HepG2 (cell line): Measurements from ENCODE around the gene PIK3R1. TPM values are rescaled to one million over a fixed set of nuclear protein-coding genes. Genes with fewer than 3 reads are reported as not detected.
A peak's percentile ranks its signal among the peaks of the same experiment; 100 is the strongest.

Experiments
- ATAC-seq: fragments of 200-7000 bp; cut with Tn5 transposase; 3 replicates; pipeline ENCODE4 v1.9.1; 2020; ENCODE audit warnings: mild to moderate bottlenecking, moderate library complexity
- Bru-seq: library from RNA; stranded (reverse); fragments of 400-500 nt; gene quantifications from one replicate; lab custom pipeline; 2021; lab: Mats Ljungman, UMichigan
- BruChase-seq, 2 experiments: library from RNA; stranded (reverse); fragments of 400-500 nt; gene quantifications; one replicate each; lab custom pipeline; 2021; lab: Mats Ljungman, UMichigan
- BruUV-seq: library from RNA; stranded (reverse); fragments of 400-500 nt; replicated peaks from 2 replicates; lab custom pipeline; 2021; lab: Mats Ljungman, UMichigan
- CTCF ChIA-PET: fragments of 300-600 bp; formaldehyde crosslinking; extraction: SDS; loops from one replicate; lab custom pipeline; 2021; ENCODE audit warnings: low total read pairs, inconsistent platforms, low intra/inter-chr PET ratio; lab: Yijun Ruan, JAX
- POLR2A ChIA-PET: fragments of 350-600 bp; sonication (Branson Sonifier 250); formaldehyde crosslinking; loops from one replicate; lab custom pipeline; 2020; ENCODE audit warnings: antibody characterized with exemption, inconsistent platforms; lab: Yijun Ruan, JAX
- DNase-seq: peaks from one replicate; pipeline ENCODE4 v3.0.0-alpha.2; 2015; ENCODE audit warnings: low spot score
- FAIRE-seq: peaks from 3 replicates; lab custom pipeline; 2011; peaks lifted over from hg19 to GRCh38; lab: Jason Lieb, UNC
- H2AFZ ChIP-seq: one replicate; pipeline ENCODE4 v1.6.1; 2011; ENCODE audit warnings: low read length, inconsistent platforms
- H3K27ac ChIP-seq: fragments of 300-600 bp; 3 replicates; pipeline ENCODE4 v1.8.0; 2011; ENCODE audit warnings: mixed run types, mild to moderate bottlenecking, mixed read lengths, low read length, inconsistent platforms; ENCODE audit not compliant: insufficient read depth; ENCODE audit errors: extremely low read length
- H3K27me3 ChIP-seq, 2 experiments: fragments of 200-600 bp in 1 of 2; 2 replicates in 1 of 2; 3 replicates in 1 of 2; pipeline versions ENCODE4 v1.6.0 to v1.8.0; 2011; ENCODE audit warnings: low read length in 2 of 2, mild to moderate bottlenecking in 2 of 2, moderate library complexity in 2 of 2, inconsistent platforms in 1 of 2; ENCODE audit not compliant: insufficient read depth in 2 of 2, control insufficient read depth in 1 of 2
- H3K36me3 ChIP-seq, 2 experiments: fragments of 200-600 bp in 1 of 2; replicated peaks in 1 of 2; 2 replicates in 1 of 2; 3 replicates in 1 of 2; pipeline versions ENCODE4 v1.5.1 to v1.8.0; 2011; ENCODE audit warnings: low read length in 2 of 2, inconsistent platforms in 1 of 2; ENCODE audit not compliant: insufficient read depth in 2 of 2, control insufficient read depth in 1 of 2
- H3K4me1 ChIP-seq: 2 replicates; pipeline ENCODE4 v1.5.1; 2012; ENCODE audit warnings: low read length, inconsistent platforms; ENCODE audit not compliant: insufficient read depth
- H3K4me2 ChIP-seq: 2 replicates; pipeline ENCODE4 v1.6.0; 2011; ENCODE audit warnings: low read depth, low read length, inconsistent platforms
- H3K4me3 ChIP-seq, 3 experiments: fragments of 200-600 bp in 1 of 3; sonication (generic), shearing (Covaris generic) in 1 of 3; replicated peaks in 1 of 3; 2 replicates each; pipeline ENCODE4 v1.5.1; 2011 to 2016; ENCODE audit warnings: low read length in 3 of 3, inconsistent platforms in 2 of 3, low read depth in 2 of 3, mild to moderate bottlenecking in 2 of 3, control low read depth in 1 of 3, mixed read lengths in 1 of 3; ENCODE audit not compliant: insufficient read depth in 1 of 3
- H3K79me2 ChIP-seq: one replicate; pipeline ENCODE4 v1.6.1; 2011; ENCODE audit warnings: low read length, inconsistent platforms; ENCODE audit not compliant: insufficient read depth
- H3K9ac ChIP-seq: 2 replicates; pipeline ENCODE4 v1.6.0; 2011; ENCODE audit warnings: mild to moderate bottlenecking, low read depth, low read length, inconsistent platforms; ENCODE audit not compliant: insufficient read depth
- H3K9me3 ChIP-seq: 2 replicates; pipeline ENCODE4 v1.5.1; 2012; ENCODE audit warnings: mild to moderate bottlenecking, low read length
- H4K20me1 ChIP-seq: 2 replicates; pipeline ENCODE4 v1.6.0; 2011; ENCODE audit warnings: inconsistent platforms, mild to moderate bottlenecking, low read length, moderate library complexity; ENCODE audit not compliant: insufficient read depth
- KDM2A ChIP-seq: sonication (generic); formaldehyde crosslinking; IDR thresholded peaks from 2 replicates; pipeline ENCODE4 v1.4.0; 2020; ENCODE audit warnings: low read depth, missing genetic modification reagents, borderline replicate concordance
- PLRG1 ChIP-seq: fragments of 450-650 bp; conservative IDR thresholded peaks from 2 replicates; pipeline ENCODE4 v1.6.1; 2016
- PPARG ChIP-seq: conservative IDR thresholded peaks from 2 replicates; pipeline ENCODE4 v1.6.1; 2016; ENCODE audit warnings: missing biosample characterization, missing genetic modification reagents
- SALL1 ChIP-seq: sonication (generic); formaldehyde crosslinking; IDR thresholded peaks from 2 replicates; pipeline ENCODE4 v1.8.0; 2022; ENCODE audit warnings: mild to moderate bottlenecking, missing genetic modification reagents
- ZFP41 ChIP-seq: sonication (generic); formaldehyde crosslinking; IDR thresholded peaks from 2 replicates; pipeline ENCODE4 v1.4.0; 2020; ENCODE audit warnings: mild to moderate bottlenecking, missing genetic modification reagents, borderline replicate concordance
- ZKSCAN5 ChIP-seq: sonication (generic); formaldehyde crosslinking; IDR thresholded peaks from 2 replicates; pipeline ENCODE4 v1.5.1; 2020; ENCODE audit warnings: mild to moderate bottlenecking, missing genetic modification reagents
- ZNF766 ChIP-seq: sonication (generic); formaldehyde crosslinking; IDR thresholded peaks from 2 replicates; pipeline ENCODE4 v1.5.0; 2020; ENCODE audit warnings: missing genetic modification reagents, borderline replicate concordance
- ZSCAN12 ChIP-seq: sonication (generic); formaldehyde crosslinking; IDR thresholded peaks from 2 replicates; pipeline ENCODE4 v1.9.0; 2021; ENCODE audit warnings: mild to moderate bottlenecking, missing genetic modification reagents
- WGBS: methylation state at CpG from one replicate; pipeline ENCODE4 v1.1.6; 2017; ENCODE audit warnings: low lambda C conversion rate; 5-methylcytosine and 5-hydroxymethylcytosine counted together
- in situ Hi-C: cut with HindIII; loops from 2 replicates; pipeline ENCODE4 v1.10.0; 2017; ENCODE audit warnings: low pct_unique_long_range_greater_than_20kb; ENCODE audit not compliant: extremely low pct_ligation_motif_present
- intact Hi-C: fragments of 100-400 bp; cut with micrococcal nuclease; formaldehyde crosslinking; loops from one replicate; pipeline ENCODE4 v1.10.0; 2022; ENCODE audit not compliant: unreplicated experiment
- long read RNA-seq, 2 experiments: library from RNA in 1 of 2; library from polyadenylated mRNA in 1 of 2; stranded (forward) in 1 of 2; unstranded in 1 of 2; transcript quantifications; one replicate each; pipeline ENCODE4 v2.0.0, GENCODE V29; 2019 to 2022
- polyA minus RNA-seq, 3 experiments: library from RNA; depleted of rRNA, polyadenylated mRNA; stranded (reverse); fragments of >200 nt; gene quantifications; 2 replicates each; pipeline ENCODE4 v1.2.3, GENCODE V29; 2011; ENCODE audit warnings: low replicate concordance in 1 of 3
- polyA plus RNA-seq, 8 experiments: library from polyadenylated mRNA; depleted of rRNA in 3 of 8; stranded (reverse) in 7 of 8; unstranded in 1 of 8; fragments of >200 nt; fragmentation: Illumina TruSeq in 4 of 8; extraction: Trizol in 4 of 8; gene quantifications; 2 replicates each; pipeline versions ENCODE4 v1.2.1 to v1.2.3, GENCODE V29; 2011 to 2016; ENCODE audit warnings: low read depth in 4 of 8, missing spikeins in 1 of 8, mixed read lengths in 1 of 8; ENCODE audit not compliant: insufficient read depth in 1 of 8
- total RNA-seq, 5 experiments: library from RNA; depleted of rRNA; stranded (reverse); fragments of >200 nt; fragmentation: Illumina TruSeq; extraction: Trizol; gene quantifications; 2 replicates each; pipeline ENCODE4 v1.2.3, GENCODE V29; 2016; ENCODE audit warnings: low read depth in 1 of 5
- TF ChIP-seq, protein P1 (sequence below): sonication (generic); formaldehyde crosslinking; IDR thresholded peaks from 2 replicates; pipeline ENCODE4 v1.5.0; 2020; ENCODE audit warnings: mild to moderate bottlenecking, missing genetic modification reagents, borderline replicate concordance

PIK3R1 gene
- total RNA-seq (2016; rRNA removed; fragmentation: Illumina TruSeq; extraction: Trizol) (21.3 and 26.0 TPM in 2 replicates), polyA plus RNA-seq (2011; rRNA removed) (6.4 and 8.4 TPM in 2 replicates), polyA minus RNA-seq (2011; rRNA and poly(A)+ RNA removed; ENCODE audit: low replicate concordance) (0.19 and 11.0 TPM in 2 replicates), Bru-seq, nascent RNA (percentile 94 among the genes with signal in this experiment), BruChase-seq, experiment 1, labeled RNA remaining after a 6-hour chase (percentile 76 among the genes with signal in this experiment), BruChase-seq, experiment 2, labeled RNA remaining after a 2-hour chase (percentile 85 among the genes with signal in this experiment)
- 15.6 and 18.1 TPM in 2 replicates for total RNA-seq (2016; cell fraction: cytosol; rRNA removed; fragmentation: Illumina TruSeq; extraction: Trizol; ENCODE audit: low read depth)
- 23.2 and 24.7 TPM in 2 replicates for total RNA-seq (2016; cell fraction: insoluble cytoplasmic fraction; rRNA removed; fragmentation: Illumina TruSeq; extraction: Trizol)
- 8.9 and 10.9 TPM in 2 replicates for total RNA-seq (2016; cell fraction: membrane; rRNA removed; fragmentation: Illumina TruSeq; extraction: Trizol)
- 42.9 and 43.7 TPM in 2 replicates for total RNA-seq (2016; cell fraction: nucleus; rRNA removed; fragmentation: Illumina TruSeq; extraction: Trizol)
- polyA plus RNA-seq (2011; cell fraction: cytosol; rRNA removed) = 3.4 and 4.1 TPM in 2 replicates
- 4.4 and 7.1 TPM in 2 replicates for polyA plus RNA-seq (2011; cell fraction: nucleus; rRNA removed)
- polyA plus RNA-seq (2012) = 7.9 and 11.9 TPM in 2 replicates
- polyA plus RNA-seq (2016; cell fraction: cytosol; fragmentation: Illumina TruSeq; extraction: Trizol; ENCODE audit: low read depth) = 0.45 and 0.52 TPM in 2 replicates
- polyA plus RNA-seq (2016; cell fraction: insoluble cytoplasmic fraction; fragmentation: Illumina TruSeq; extraction: Trizol; ENCODE audit: low read depth) = 19.5 and 20.2 TPM in 2 replicates
- 1.8 and 2.2 TPM in 2 replicates for polyA plus RNA-seq (2016; cell fraction: membrane; fragmentation: Illumina TruSeq; extraction: Trizol; ENCODE audit: low read depth)
- polyA plus RNA-seq (2016; cell fraction: nucleus; fragmentation: Illumina TruSeq; extraction: Trizol; ENCODE audit: insufficient read depth, low read depth) = 35.9 and 42.5 TPM in 2 replicates
- 9.1 and 9.7 TPM in 2 replicates for polyA minus RNA-seq (2011; cell fraction: cytosol; rRNA and poly(A)+ RNA removed)
- 46.5 and 49.8 TPM in 2 replicates for polyA minus RNA-seq (2011; cell fraction: nucleus; rRNA and poly(A)+ RNA removed)
- long read RNA-seq, experiment 1, partial matches to known transcripts = 3 of 6 reads
- long read RNA-seq, experiment 1, other reads (novel, unspliced or antisense) = 1 of 6 reads
- long read RNA-seq, experiment 2, partial matches to known transcripts = 1 of 19 reads
- long read RNA-seq, experiment 2, other reads (novel, unspliced or antisense) = 17 of 19 reads

DNA sequence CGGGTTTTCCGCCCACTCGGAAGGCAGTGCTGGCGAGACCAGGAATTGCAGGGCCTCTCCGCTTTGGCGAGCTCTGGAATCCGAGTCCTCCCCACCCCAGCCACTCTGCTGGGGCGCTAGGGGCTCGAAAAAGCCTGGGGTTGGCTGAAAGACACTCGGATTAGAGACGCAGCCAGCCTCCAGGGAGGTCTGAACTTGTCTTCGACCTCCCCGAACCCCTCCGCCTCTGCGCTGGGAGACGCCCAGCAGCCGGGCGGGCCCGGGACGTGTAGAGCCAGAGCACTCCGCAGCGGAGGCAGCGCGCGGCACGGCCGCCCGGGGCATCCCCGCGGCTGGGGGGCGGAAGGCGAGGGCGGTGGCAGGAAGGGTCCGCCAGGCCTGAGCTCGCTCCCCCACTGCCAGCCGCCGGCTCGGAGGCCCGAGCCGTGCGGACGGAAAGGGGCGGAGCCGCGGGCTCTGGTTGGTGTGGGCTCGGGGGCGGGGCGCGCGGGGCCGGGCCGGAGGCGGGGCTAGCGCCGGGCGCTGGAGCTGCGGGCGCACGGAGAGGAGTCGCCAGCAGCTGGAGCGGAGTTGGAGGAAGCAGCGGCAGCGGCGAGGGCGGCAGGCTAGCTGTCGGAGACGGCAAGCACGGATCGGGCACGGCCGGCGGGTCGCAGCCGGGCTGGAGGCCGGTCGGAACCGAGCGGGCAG is at the start of gene PIK3R1:
TSS of gene PIK3R1 (plus strand) at position 549 of the 690 bp plus-strand sequence. CDS start 10,920 bp downstream, outside the sequence.
- in situ Hi-C loops = no loop called here
- intact Hi-C loops = no loop called here
- ChIA-PET POLR2A (interaction anchor here (0.8 to 3.9 kb wide), 20 partner anchors 9 to 1072 kb away, joined by 3 to 40 read pairs (median 5); no protein-coding TSS in a partner anchor), CTCF (no interaction called here)
- no peak for FAIRE-seq
- Histone ChIP-seq H4K20me1 (peaks cover 11% of the 10 kb centered on the region), H3K27me3 (peaks cover 0 to 2% of the 10 kb centered on the region in 2 experiments; a peak in 1 of 5 replicates), H3K4me2 (peak within 1 kb of the TSS; percentile 73), H3K9me3 (peaks cover 18% of the 10 kb centered on the region), H2AFZ (peak within 1 kb of the TSS; percentile 57), H3K9ac (peak within 1 kb of the TSS; percentile 91), H3K79me2 (peaks cover 42% of the 10 kb centered on the region), H3K4me3 (peak within 1 kb of the TSS; percentile 93 to 99 (median 95)), H3K36me3 (peaks cover 0 to 3% of the 10 kb centered on the region in 2 experiments; a peak in 1 of 5 replicates), H3K27ac (peak within 1 kb of the TSS; percentile 93), H3K4me1 (peaks cover 38% of the 10 kb centered on the region)
- peak; percentile 90 for ATAC-seq
- BruUV-seq = TSS peak; percentile 85
- DNase-seq = peak; percentile 84
- WGBS = 0% methylated on average over 16 of the region's 78 CpGs
- TF ChIP-seq, protein P1, sequence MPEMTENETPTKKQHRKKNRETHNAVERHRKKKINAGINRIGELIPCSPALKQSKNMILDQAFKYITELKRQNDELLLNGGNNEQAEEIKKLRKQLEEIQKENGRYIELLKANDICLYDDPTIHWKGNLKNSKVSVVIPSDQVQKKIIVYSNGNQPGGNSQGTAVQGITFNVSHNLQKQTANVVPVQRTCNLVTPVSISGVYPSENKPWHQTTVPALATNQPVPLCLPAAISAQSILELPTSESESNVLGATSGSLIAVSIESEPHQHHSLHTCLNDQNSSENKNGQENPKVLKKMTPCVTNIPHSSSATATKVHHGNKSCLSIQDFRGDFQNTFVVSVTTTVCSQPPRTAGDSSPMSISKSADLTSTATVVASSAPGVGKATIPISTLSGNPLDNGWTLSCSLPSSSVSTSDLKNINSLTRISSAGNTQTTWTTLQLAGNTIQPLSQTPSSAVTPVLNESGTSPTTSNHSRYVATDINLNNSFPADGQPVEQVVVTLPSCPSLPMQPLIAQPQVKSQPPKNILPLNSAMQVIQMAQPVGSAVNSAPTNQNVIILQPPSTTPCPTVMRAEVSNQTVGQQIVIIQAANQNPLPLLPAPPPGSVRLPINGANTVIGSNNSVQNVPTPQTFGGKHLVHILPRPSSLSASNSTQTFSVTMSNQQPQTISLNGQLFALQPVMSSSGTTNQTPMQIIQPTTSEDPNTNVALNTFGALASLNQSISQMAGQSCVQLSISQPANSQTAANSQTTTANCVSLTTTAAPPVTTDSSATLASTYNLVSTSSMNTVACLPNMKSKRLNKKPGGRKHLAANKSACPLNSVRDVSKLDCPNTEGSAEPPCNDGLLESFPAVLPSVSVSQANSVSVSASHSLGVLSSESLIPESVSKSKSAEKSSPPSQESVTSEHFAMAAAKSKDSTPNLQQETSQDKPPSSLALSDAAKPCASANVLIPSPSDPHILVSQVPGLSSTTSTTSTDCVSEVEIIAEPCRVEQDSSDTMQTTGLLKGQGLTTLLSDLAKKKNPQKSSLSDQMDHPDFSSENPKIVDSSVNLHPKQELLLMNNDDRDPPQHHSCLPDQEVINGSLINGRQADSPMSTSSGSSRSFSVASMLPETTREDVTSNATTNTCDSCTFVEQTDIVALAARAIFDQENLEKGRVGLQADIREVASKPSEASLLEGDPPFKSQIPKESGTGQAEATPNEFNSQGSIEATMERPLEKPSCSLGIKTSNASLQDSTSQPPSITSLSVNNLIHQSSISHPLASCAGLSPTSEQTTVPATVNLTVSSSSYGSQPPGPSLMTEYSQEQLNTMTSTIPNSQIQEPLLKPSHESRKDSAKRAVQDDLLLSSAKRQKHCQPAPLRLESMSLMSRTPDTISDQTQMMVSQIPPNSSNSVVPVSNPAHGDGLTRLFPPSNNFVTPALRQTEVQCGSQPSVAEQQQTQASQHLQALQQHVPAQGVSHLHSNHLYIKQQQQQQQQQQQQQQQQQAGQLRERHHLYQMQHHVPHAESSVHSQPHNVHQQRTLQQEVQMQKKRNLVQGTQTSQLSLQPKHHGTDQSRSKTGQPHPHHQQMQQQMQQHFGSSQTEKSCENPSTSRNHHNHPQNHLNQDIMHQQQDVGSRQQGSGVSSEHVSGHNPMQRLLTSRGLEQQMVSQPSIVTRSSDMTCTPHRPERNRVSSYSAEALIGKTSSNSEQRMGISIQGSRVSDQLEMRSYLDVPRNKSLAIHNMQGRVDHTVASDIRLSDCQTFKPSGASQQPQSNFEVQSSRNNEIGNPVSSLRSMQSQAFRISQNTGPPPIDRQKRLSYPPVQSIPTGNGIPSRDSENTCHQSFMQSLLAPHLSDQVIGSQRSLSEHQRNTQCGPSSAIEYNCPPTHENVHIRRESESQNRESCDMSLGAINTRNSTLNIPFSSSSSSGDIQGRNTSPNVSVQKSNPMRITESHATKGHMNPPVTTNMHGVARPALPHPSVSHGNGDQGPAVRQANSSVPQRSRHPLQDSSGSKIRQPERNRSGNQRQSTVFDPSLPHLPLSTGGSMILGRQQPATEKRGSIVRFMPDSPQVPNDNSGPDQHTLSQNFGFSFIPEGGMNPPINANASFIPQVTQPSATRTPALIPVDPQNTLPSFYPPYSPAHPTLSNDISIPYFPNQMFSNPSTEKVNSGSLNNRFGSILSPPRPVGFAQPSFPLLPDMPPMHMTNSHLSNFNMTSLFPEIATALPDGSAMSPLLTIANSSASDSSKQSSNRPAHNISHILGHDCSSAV (CRISPR knock-in tag) = no peak
- TF ChIP-seq KDM2A (CRISPR knock-in tag) (peak; percentile 77), SALL1 (CRISPR knock-in tag) (peak; percentile 85), PLRG1 (no peak), ZKSCAN5 (no peak), ZFP41 (CRISPR knock-in tag) (no peak), PPARG (0 out of 2 replicates have a peak, but pooled peaks have one; percentile 3), ZSCAN12 (CRISPR knock-in tag) (peak; percentile 27; the same call in 1 of the 2 replicates), ZNF766 (CRISPR knock-in tag) (no peak)
